ENCODE results near the gene NBPF1.
"Not testable (repeated sequence)": the region's sequence is repeated elsewhere in the genome, so short reads cannot be mapped to it uniquely, and the experiment has no call there.

The NBPF1 gene

GRCh38 chr1:16535487-16535886, 77.9 kb downstream of the NBPF1 start:
- DNase-seq (ENCODE audit: low read depth); in situ Hi-C loops (cut with HindIII; ENCODE audit: low sequenced_read_pairs): not testable (repeated sequence)
- peak overlapping the region; percentile 24 for H3K4me3 ChIP-seq (ENCODE audit: low read depth, low read length)

DNA sequence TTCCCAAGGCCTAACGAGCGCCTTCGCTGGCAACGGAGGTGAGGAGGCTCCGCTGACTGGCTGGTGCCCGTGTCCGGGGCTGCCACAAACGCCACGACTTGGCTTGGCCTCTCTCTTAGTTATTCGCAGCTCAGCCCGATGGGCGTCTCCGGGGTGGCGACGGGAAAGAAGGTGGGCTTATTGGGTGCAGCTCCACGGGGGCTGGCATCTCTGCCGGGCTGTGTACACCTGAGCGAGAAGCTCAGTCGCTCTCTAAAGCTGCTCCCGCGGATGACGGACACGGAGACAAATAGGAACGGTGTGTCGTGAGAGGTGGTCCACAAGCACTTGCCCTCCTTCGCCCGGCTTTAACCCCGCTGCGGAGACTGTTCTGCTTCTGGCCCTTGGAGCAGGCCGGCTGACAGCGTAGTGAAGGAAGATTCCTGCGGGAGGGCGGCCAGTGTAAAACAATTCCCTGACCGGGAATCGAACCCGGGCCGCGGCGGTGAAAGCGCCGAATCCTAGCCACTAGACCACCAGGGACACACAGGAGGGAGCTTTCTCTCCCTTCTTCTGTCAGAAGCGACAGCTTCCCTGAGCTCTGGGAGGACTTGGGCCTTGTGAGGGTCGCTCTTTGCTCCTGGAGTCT, 78.4 kb downstream of the NBPF1 start:
- in situ Hi-C loops (cut with HindIII; ENCODE audit: low sequenced_read_pairs); DNase-seq (ENCODE audit: low read depth): not testable (repeated sequence)
- peak overlapping the region; percentile 24 for H3K4me3 ChIP-seq (ENCODE audit: low read depth, low read length)

DNA sequence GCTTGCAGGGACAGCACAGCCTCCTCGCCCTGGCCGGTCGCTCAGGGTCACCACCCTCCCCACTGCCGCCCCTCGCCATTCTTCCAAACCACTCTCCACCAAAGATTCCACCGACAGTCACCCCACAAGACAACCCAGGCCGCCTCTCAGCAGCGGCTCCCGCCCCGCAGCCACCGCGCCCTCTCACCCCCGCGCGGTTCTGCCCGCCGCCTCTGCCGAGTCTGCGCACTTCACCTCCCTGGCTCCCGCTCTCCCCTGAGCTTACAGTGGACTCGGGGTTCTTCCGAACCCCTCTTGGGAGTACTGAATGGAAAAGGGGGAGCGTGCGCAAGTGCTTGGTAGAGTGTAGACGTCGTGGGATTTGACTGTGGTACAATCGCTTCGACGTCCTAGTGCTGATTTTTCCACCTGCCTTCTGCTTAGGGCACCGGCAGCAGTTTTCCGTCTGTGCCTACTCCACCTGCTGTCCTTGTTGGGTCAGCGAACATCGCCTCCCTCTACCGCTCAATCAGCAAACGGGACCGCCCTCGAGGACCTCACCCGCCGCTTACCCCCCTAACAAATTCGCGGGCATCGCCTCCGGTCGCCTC, 79.0 kb downstream of the NBPF1 start:
- in situ Hi-C loops (cut with HindIII; ENCODE audit: low sequenced_read_pairs); DNase-seq (ENCODE audit: low read depth); H3K4me3 ChIP-seq (ENCODE audit: low read depth, low read length): not testable (repeated sequence)

DNA sequence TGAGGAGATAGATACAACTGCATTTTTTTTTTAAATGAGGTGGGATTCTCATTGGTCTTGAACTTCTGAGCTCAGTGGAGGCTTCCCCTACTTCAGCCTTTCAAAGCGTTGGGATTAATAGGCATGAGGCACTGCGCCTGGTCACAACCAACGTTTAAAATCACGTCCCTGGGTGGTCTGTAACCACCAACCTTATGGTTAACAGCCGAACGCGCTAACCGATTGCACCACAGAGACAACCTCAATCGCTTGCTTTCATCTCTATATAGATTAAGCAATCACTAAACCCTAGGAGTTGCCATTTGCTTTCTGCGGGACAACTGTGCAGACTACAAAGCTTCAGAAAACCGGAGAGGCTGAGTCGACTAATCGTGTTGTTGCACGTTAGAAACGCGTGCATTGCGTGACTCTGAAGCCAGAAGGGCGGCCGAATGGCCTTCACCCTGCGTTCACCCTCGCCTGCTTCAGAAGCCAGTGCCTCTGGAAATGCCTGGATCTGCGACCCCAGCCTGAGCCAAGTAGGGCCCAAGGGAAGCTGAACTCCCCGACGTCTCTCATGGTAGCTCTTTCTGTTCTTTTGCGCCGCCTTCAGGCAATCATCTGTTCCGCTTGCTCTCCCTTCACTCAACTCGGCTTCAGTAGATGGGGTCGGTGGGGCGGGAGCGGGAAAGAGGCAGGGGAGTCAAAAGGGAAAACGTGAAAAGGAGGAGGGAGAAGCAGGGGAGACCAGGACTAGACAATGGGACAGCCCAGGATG, 81.0 kb downstream of the NBPF1 start:
- in situ Hi-C loops (cut with HindIII; ENCODE audit: low sequenced_read_pairs); H3K4me3 ChIP-seq (ENCODE audit: low read depth, low read length): not testable (repeated sequence)

DNA sequence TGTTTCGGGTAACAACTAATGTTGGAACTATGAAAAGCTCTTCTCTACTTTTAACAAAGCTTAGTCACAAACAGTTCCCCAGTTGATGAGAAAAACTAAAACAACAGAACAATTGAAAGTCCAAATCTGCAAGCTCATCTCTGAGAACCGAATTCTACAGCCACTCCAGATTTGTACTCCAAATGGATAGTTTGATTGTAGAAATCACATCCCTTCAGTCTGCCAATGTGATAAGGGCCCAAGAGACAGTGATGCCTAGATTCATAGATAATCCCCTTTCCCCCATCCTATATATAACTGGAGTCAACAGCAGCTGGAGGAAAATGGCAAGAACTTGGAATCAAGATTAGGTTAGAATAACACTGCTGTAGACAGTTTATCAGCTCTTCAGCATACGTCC, 85.0 kb downstream of the NBPF1 start:
- in situ Hi-C loops (cut with HindIII; ENCODE audit: low sequenced_read_pairs); H3K4me3 ChIP-seq (ENCODE audit: low read depth, low read length); DNase-seq (ENCODE audit: low read depth): not testable (repeated sequence)

More for the DNA sequence above, 81.0 kb downstream of the NBPF1 start:
- DNase-seq (ENCODE audit: low read depth), result not testable (repeated sequence)

DNA sequence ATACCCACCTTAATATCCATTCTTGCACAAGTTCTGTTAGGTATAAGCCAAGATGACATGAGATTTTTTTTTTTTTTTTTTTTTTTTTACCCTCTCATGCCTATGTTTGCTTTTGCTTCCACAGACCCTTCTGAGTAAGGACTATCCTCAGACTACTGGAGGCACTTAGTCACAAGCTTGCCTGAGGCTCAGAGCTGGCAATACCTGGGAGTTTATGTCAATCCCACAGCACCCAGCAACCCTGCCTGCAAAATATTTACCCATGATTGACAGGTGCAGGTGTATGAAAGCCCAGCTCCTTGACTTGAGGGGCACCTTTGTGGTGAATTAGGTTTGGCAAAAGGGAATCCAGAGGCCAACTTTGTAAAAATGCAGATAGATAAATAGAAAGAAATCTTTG, 87.6 kb downstream of the NBPF1 start:
- DNase-seq (ENCODE audit: low read depth); H3K4me3 ChIP-seq (ENCODE audit: low read depth, low read length); in situ Hi-C loops (cut with HindIII; ENCODE audit: low sequenced_read_pairs): not testable (repeated sequence)

- H3K4me3 ChIP-seq (ENCODE audit: low read depth, low read length); DNase-seq (ENCODE audit: low read depth); in situ Hi-C loops (cut with HindIII; ENCODE audit: low sequenced_read_pairs): not testable (repeated sequence)
These were observed 91.7 kb downstream of the NBPF1 start for GRCh38 chr1:16521679-16522078.

GRCh38 chr1:16521288-16521583, 92.1 kb downstream of the NBPF1 start:
- no peak for DNase-seq (ENCODE audit: low read depth)
- H3K4me3 ChIP-seq (ENCODE audit: low read depth, low read length), result peak overlapping the region; percentile 19
- in situ Hi-C loops (cut with HindIII; ENCODE audit: low sequenced_read_pairs), result no loop called here
- no peak for TF ChIP-seq CTCF (IDR thresholded peaks at IDR 0.05; ENCODE audit: low read depth, low read length, missing control alignments)

GRCh38 chr1:16520435-16521287, 92.7 kb downstream of the NBPF1 start:
- DNase-seq (ENCODE audit: low read depth); in situ Hi-C loops (cut with HindIII; ENCODE audit: low sequenced_read_pairs): not testable (repeated sequence)
- H3K4me3 ChIP-seq (ENCODE audit: low read depth, low read length), result peak overlapping the region; percentile 19

GRCh38 chr1:16519255-16519951, 94.0 kb downstream of the NBPF1 start:
- in situ Hi-C loops (cut with HindIII; ENCODE audit: low sequenced_read_pairs); DNase-seq (ENCODE audit: low read depth); H3K4me3 ChIP-seq (ENCODE audit: low read depth, low read length): not testable (repeated sequence)

GRCh38 chr1:16518913-16519254, 94.5 kb downstream of the NBPF1 start:
- DNase-seq (ENCODE audit: low read depth); in situ Hi-C loops (cut with HindIII; ENCODE audit: low sequenced_read_pairs); H3K4me3 ChIP-seq (ENCODE audit: low read depth, low read length): not testable (repeated sequence)

GRCh38 chr1:16516694-16517410, 96.5 kb downstream of the NBPF1 start:
- in situ Hi-C loops (cut with HindIII; ENCODE audit: low sequenced_read_pairs); H3K4me3 ChIP-seq (ENCODE audit: low read depth, low read length); DNase-seq (ENCODE audit: low read depth): not testable (repeated sequence)

GRCh38 chr1:16514107-16515055, 99.0 kb downstream of the NBPF1 start, which contains the start of gene RNU1-1:
RNU1-1 (minus strand) TSS chr1:16514285.
- in situ Hi-C loops (cut with HindIII; ENCODE audit: low sequenced_read_pairs), result not testable (repeated sequence)
- peak; percentile 61 for DNase-seq (ENCODE audit: low read depth)
- H3K4me3 ChIP-seq (ENCODE audit: low read depth, low read length), result peak within 1 kb of the TSS; percentile 22
